GM19467 (cell line): ENCODE data around the gene PHOX2A.

Source experiments
- ATAC-seq: cut with Tn5 transposase; IDR thresholded peaks from one replicate; pipeline ENCODE4 v1.9.1; 2021; ENCODE audit warnings: mild to moderate bottlenecking, moderate library complexity; ENCODE audit not compliant: unreplicated experiment

Gene PHOX2A

GRCh38 chr11:72189455-72190250, 54.3 kb downstream of the PHOX2A start:
- ATAC-seq = no peak
